Measurements from ENCODE around the gene ARMC9.
A peak's percentile ranks its signal among the peaks of the same experiment; 100 is the strongest.

The ARMC9 gene

GRCh38 chr2:231270221-231271114, 72.0 kb downstream of the ARMC9 start:
- peak; percentile 83 for ATAC-seq
- TF ChIP-seq PPARA (CRISPR knock-in tag; IDR thresholded peaks at IDR 0.05; ENCODE audit: borderline replicate concordance), result no peak
- TF ChIP-seq TSHZ2 (CRISPR knock-in tag; IDR thresholded peaks at IDR 0.05), result peak; percentile 60
- peak; percentile 39; the same call in 1 of the 2 replicates for TF ChIP-seq TOX (CRISPR knock-in tag; IDR thresholded peaks at IDR 0.05; ENCODE audit: borderline replicate concordance)
- no peak for TF ChIP-seq OSR1 (CRISPR knock-in tag; IDR thresholded peaks at IDR 0.05)
- TF ChIP-seq RARB (CRISPR knock-in tag; IDR thresholded peaks at IDR 0.05), result no peak
- no peak for TF ChIP-seq ARNTL (CRISPR knock-in tag; IDR thresholded peaks at IDR 0.05; ENCODE audit: borderline replicate concordance, low read depth)
- TF ChIP-seq ISL1 (CRISPR knock-in tag; IDR thresholded peaks at IDR 0.05), result peak; percentile 62
- peak; percentile 66; the same call in 1 of the 2 replicates for TF ChIP-seq ZC3H10 (CRISPR knock-in tag; IDR thresholded peaks at IDR 0.05)
- peak; percentile 80; the same call in 1 of the 2 replicates for TF ChIP-seq TCF4 (CRISPR knock-in tag; IDR thresholded peaks at IDR 0.05; ENCODE audit: borderline replicate concordance)

DNA sequence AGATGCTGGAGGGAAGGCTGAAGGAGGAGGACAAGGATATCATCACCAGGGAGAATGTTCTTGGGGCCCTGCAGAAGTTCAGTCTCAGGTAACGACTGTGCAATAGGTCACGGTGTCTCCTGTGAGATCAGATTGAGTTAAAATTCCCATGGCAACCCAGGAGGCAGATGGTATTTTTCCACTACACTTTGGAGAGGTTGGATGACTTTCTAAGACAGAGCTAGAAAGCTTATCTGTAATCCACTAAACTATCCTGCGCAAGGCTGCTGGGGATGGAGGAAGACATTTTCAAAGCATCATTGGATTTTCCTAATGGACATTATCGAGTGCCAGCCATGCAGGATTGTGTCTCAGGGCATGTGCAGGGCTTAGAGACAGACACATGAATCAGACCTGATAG, 74.6 kb downstream of the ARMC9 start:
- ATAC-seq, result no peak
- TF ChIP-seq ESRRG (CRISPR knock-in tag; IDR thresholded peaks at IDR 0.05), result no peak
- no peak for TF ChIP-seq ISL1 (CRISPR knock-in tag; IDR thresholded peaks at IDR 0.05)
- no peak for TF ChIP-seq TSHZ2 (CRISPR knock-in tag; IDR thresholded peaks at IDR 0.05)
- TF ChIP-seq ZNF565 (CRISPR knock-in tag; conservative IDR thresholded peaks at IDR 0.05; ENCODE audit: low read depth), result no peak
- TF ChIP-seq SNAI2 (CRISPR knock-in tag; IDR thresholded peaks at IDR 0.05), result no peak
- no peak for TF ChIP-seq OSR1 (CRISPR knock-in tag; IDR thresholded peaks at IDR 0.05)
- TF ChIP-seq TCF4 (CRISPR knock-in tag; IDR thresholded peaks at IDR 0.05; ENCODE audit: borderline replicate concordance), result no peak
- no peak for TF ChIP-seq POU6F1 (CRISPR knock-in tag; IDR thresholded peaks at IDR 0.05; ENCODE audit: borderline replicate concordance, low read depth)
- TF ChIP-seq ZC3H10 (CRISPR knock-in tag; IDR thresholded peaks at IDR 0.05), result no peak
- TF ChIP-seq GLIS3 (CRISPR knock-in tag; IDR thresholded peaks at IDR 0.05), result no peak
- TF ChIP-seq ZNF70 (CRISPR knock-in tag; IDR thresholded peaks at IDR 0.05), result no peak
- TF ChIP-seq BACH2 (CRISPR knock-in tag; IDR thresholded peaks at IDR 0.05; ENCODE audit: borderline replicate concordance), result no peak
- no peak for TF ChIP-seq ZNF8 (CRISPR knock-in tag; IDR thresholded peaks at IDR 0.05)
- TF ChIP-seq ZFP3 (CRISPR knock-in tag; IDR thresholded peaks at IDR 0.05), result no peak
- TF ChIP-seq, protein P1, sequence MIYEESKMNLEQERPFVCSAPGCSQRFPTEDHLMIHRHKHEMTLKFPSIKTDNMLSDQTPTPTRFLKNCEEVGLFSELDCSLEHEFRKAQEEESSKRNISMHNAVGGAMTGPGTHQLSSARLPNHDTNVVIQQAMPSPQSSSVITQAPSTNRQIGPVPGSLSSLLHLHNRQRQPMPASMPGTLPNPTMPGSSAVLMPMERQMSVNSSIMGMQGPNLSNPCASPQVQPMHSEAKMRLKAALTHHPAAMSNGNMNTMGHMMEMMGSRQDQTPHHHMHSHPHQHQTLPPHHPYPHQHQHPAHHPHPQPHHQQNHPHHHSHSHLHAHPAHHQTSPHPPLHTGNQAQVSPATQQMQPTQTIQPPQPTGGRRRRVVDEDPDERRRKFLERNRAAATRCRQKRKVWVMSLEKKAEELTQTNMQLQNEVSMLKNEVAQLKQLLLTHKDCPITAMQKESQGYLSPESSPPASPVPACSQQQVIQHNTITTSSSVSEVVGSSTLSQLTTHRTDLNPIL (CRISPR knock-in tag; IDR thresholded peaks at IDR 0.05; ENCODE audit: low read depth), result no peak
- TF ChIP-seq ZFP30 (CRISPR knock-in tag; IDR thresholded peaks at IDR 0.05), result no peak

- TF ChIP-seq BACH2 (CRISPR knock-in tag; IDR thresholded peaks at IDR 0.05; ENCODE audit: borderline replicate concordance) (no peak), TOX (CRISPR knock-in tag; IDR thresholded peaks at IDR 0.05; ENCODE audit: borderline replicate concordance) (no peak), SNAI2 (CRISPR knock-in tag; IDR thresholded peaks at IDR 0.05) (no peak), PATZ1 (CRISPR knock-in tag; IDR thresholded peaks at IDR 0.05; ENCODE audit: borderline replicate concordance) (no peak), GLIS3 (CRISPR knock-in tag; IDR thresholded peaks at IDR 0.05) (no peak), ZFP30 (CRISPR knock-in tag; IDR thresholded peaks at IDR 0.05) (no peak), ZFP3 (CRISPR knock-in tag; IDR thresholded peaks at IDR 0.05) (no peak), POU6F1 (CRISPR knock-in tag; IDR thresholded peaks at IDR 0.05; ENCODE audit: borderline replicate concordance, low read depth) (no peak), ZNF70 (CRISPR knock-in tag; IDR thresholded peaks at IDR 0.05) (no peak), OSR1 (CRISPR knock-in tag; IDR thresholded peaks at IDR 0.05) (no peak)
- TF ChIP-seq, protein P2, sequence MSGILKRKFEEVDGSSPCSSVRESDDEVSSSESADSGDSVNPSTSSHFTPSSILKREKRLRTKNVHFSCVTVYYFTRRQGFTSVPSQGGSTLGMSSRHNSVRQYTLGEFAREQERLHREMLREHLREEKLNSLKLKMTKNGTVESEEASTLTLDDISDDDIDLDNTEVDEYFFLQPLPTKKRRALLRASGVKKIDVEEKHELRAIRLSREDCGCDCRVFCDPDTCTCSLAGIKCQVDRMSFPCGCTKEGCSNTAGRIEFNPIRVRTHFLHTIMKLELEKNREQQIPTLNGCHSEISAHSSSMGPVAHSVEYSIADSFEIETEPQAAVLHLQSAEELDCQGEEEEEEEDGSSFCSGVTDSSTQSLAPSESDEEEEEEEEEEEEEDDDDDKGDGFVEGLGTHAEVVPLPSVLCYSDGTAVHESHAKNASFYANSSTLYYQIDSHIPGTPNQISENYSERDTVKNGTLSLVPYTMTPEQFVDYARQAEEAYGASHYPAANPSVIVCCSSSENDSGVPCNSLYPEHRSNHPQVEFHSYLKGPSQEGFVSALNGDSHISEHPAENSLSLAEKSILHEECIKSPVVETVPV (CRISPR knock-in tag; IDR thresholded peaks at IDR 0.05), result no peak
- no peak for ATAC-seq
Observed at GRCh38 chr2:231276987-231277386, 78.6 kb downstream of the ARMC9 start.
